HK-2 (cell line): ENCODE measurements around the gene UMODL1.

Source experiments
- DNase-seq: peaks from one replicate; pipeline ENCODE4 v3.0.0-alpha.2; 2018; ENCODE audit not compliant: unreplicated experiment

Gene UMODL1

GRCh38 chr21:42191696-42192595, 120.8 kb downstream of the UMODL1 start:
- DNase-seq: peak; percentile 1
